ENCODE data around the gene IRF4.

GRCh38 chr6:445571-446417, 54.2 kb downstream of the IRF4 start:
- TF ChIP-seq CTCF (IDR thresholded peaks at IDR 0.05 in 4 of 5, conservative IDR thresholded peaks at IDR 0.05 in 1 of 5) (no peak), POLR2A (IDR thresholded peaks at IDR 0.05) (no peak)

Measured in gastrocnemius medialis (tissue), 4 donors.